HEK293 (cell line): Measurements from ENCODE around the gene KCNB1.

Source experiments
- BCL11B ChIP-seq: fragments of 450-650 bp; formaldehyde crosslinking; IDR thresholded peaks from 2 replicates; pipeline ENCODE4 v1.5.1; 2016; ENCODE audit warnings: low read depth, missing biosample characterization, missing genetic modification characterization
- KLF1 ChIP-seq: fragments of 450-650 bp; formaldehyde crosslinking; IDR thresholded peaks from 2 replicates; pipeline ENCODE4 v1.5.1; 2016; ENCODE audit warnings: missing biosample characterization, missing genetic modification characterization
- RBAK ChIP-seq: fragments of 450-650 bp; formaldehyde crosslinking; IDR thresholded peaks from 2 replicates; pipeline ENCODE4 v1.5.1; 2016; ENCODE audit warnings: missing biosample characterization, missing genetic modification characterization
- SETDB1 ChIP-seq: IDR thresholded peaks from one replicate; pipeline ENCODE4 v1.6.1; 2017; ENCODE audit warnings: mild to moderate bottlenecking, low read length, moderate library complexity, mixed read lengths; ENCODE audit not compliant: insufficient read length
- ZBTB20 ChIP-seq: fragments of 450-650 bp; formaldehyde crosslinking; IDR thresholded peaks from 2 replicates; pipeline ENCODE4 v1.5.1; 2016; ENCODE audit warnings: missing biosample characterization, missing genetic modification characterization
- ZEB2 ChIP-seq: fragments of 450-650 bp; formaldehyde crosslinking; IDR thresholded peaks from 2 replicates; pipeline ENCODE4 v1.5.1; 2016; ENCODE audit warnings: missing biosample characterization, missing genetic modification characterization
- ZNF112 ChIP-seq: fragments of 450-650 bp; formaldehyde crosslinking; IDR thresholded peaks from 2 replicates; pipeline ENCODE4 v1.5.0; 2017; ENCODE audit warnings: missing biosample characterization, missing genetic modification characterization
- ZNF114 ChIP-seq: fragments of 450-650 bp; formaldehyde crosslinking; IDR thresholded peaks from 2 replicates; pipeline ENCODE4 v1.5.0; 2017; ENCODE audit warnings: missing biosample characterization, missing genetic modification characterization
- ZNF132 ChIP-seq: fragments of 450-650 bp; formaldehyde crosslinking; IDR thresholded peaks from 2 replicates; pipeline ENCODE4 v1.5.1; 2017; ENCODE audit warnings: missing biosample characterization, missing genetic modification characterization, borderline replicate concordance
- ZNF19 ChIP-seq: fragments of 450-650 bp; formaldehyde crosslinking; IDR thresholded peaks from 2 replicates; pipeline ENCODE4; 2016; ENCODE audit warnings: missing biosample characterization, missing genetic modification characterization, low read depth
- ZNF221 ChIP-seq: fragments of 450-650 bp; formaldehyde crosslinking; IDR thresholded peaks from 2 replicates; pipeline ENCODE4 v1.5.1; 2017; ENCODE audit warnings: missing biosample characterization, missing genetic modification characterization, borderline replicate concordance
- ZNF239 ChIP-seq: fragments of 450-650 bp; formaldehyde crosslinking; IDR thresholded peaks from 2 replicates; pipeline ENCODE4 v1.5.1; 2016; ENCODE audit warnings: missing biosample characterization, missing genetic modification characterization
- ZNF324 ChIP-seq: fragments of 450-650 bp; formaldehyde crosslinking; IDR thresholded peaks from 2 replicates; pipeline ENCODE4 v1.5.1; 2016; ENCODE audit warnings: missing biosample characterization, missing genetic modification characterization
- ZNF354C ChIP-seq: fragments of 450-650 bp; formaldehyde crosslinking; IDR thresholded peaks from 2 replicates; pipeline ENCODE4 v1.5.1; 2016; ENCODE audit warnings: missing biosample characterization, missing genetic modification characterization, low read depth, borderline replicate concordance
- ZNF391 ChIP-seq: fragments of 450-650 bp; formaldehyde crosslinking; IDR thresholded peaks from 2 replicates; pipeline ENCODE4 v1.5.1; 2016; ENCODE audit warnings: low read depth, missing biosample characterization, missing genetic modification characterization, borderline replicate concordance
- ZNF416 ChIP-seq: fragments of 450-650 bp; formaldehyde crosslinking; IDR thresholded peaks from 2 replicates; pipeline ENCODE4 v1.5.1; 2016; ENCODE audit warnings: missing biosample characterization, missing genetic modification characterization
- ZNF433 ChIP-seq: fragments of 450-650 bp; formaldehyde crosslinking; IDR thresholded peaks from 2 replicates; pipeline ENCODE4 v1.5.1; 2016; ENCODE audit warnings: missing biosample characterization, missing genetic modification characterization, low read depth
- ZNF530 ChIP-seq: fragments of 450-650 bp; formaldehyde crosslinking; IDR thresholded peaks from 2 replicates; pipeline ENCODE4 v1.5.1; 2016; ENCODE audit warnings: low read depth, missing biosample characterization, missing genetic modification characterization
- ZNF660 ChIP-seq: fragments of 450-650 bp; IDR thresholded peaks from 2 replicates; pipeline ENCODE4 v1.5.1; 2018; ENCODE audit warnings: missing biosample characterization, mild to moderate bottlenecking, missing genetic modification characterization
- ZNF76 ChIP-seq: fragments of 450-650 bp; formaldehyde crosslinking; IDR thresholded peaks from 2 replicates; pipeline ENCODE4; 2016; ENCODE audit warnings: low read depth, missing biosample characterization, missing genetic modification characterization, borderline replicate concordance
- ZNF791 ChIP-seq: fragments of 450-650 bp; formaldehyde crosslinking; IDR thresholded peaks from 2 replicates; pipeline ENCODE4 v1.5.1; 2016; ENCODE audit warnings: missing biosample characterization, missing genetic modification characterization
- ZSCAN16 ChIP-seq: fragments of 450-650 bp; formaldehyde crosslinking; IDR thresholded peaks from 2 replicates; pipeline ENCODE4 v1.5.1; 2016; ENCODE audit warnings: missing biosample characterization, missing genetic modification characterization
- TF ChIP-seq, protein P1 (sequence below): fragments of 450-650 bp; IDR thresholded peaks from 2 replicates; pipeline ENCODE4 v1.5.1; 2018; ENCODE audit warnings: missing biosample characterization, mild to moderate bottlenecking, missing genetic modification characterization
- TF ChIP-seq, protein P2 (sequence below): fragments of 450-650 bp; formaldehyde crosslinking; IDR thresholded peaks from 2 replicates; pipeline ENCODE4 v1.5.1; 2017; ENCODE audit warnings: missing biosample characterization, missing genetic modification characterization
- TF ChIP-seq, protein P3 (sequence below): fragments of 450-650 bp; formaldehyde crosslinking; IDR thresholded peaks from 2 replicates; pipeline ENCODE4 v1.5.1; 2016; ENCODE audit warnings: missing biosample characterization, missing genetic modification characterization
- TF ChIP-seq, protein P4 (sequence below): fragments of 450-650 bp; formaldehyde crosslinking; IDR thresholded peaks from 2 replicates; pipeline ENCODE4 v1.5.1; 2016; ENCODE audit warnings: missing biosample characterization, missing genetic modification characterization
- TF ChIP-seq, protein P5 (sequence below): fragments of 450-650 bp; formaldehyde crosslinking; IDR thresholded peaks from 2 replicates; pipeline ENCODE4 v1.5.1; 2016; ENCODE audit warnings: missing biosample characterization, missing genetic modification characterization
- TF ChIP-seq, protein P6 (sequence below): fragments of 450-650 bp; formaldehyde crosslinking; IDR thresholded peaks from 2 replicates; pipeline ENCODE4 v1.5.1; 2016; ENCODE audit warnings: missing biosample characterization, missing genetic modification characterization

The KCNB1 gene

DNA sequence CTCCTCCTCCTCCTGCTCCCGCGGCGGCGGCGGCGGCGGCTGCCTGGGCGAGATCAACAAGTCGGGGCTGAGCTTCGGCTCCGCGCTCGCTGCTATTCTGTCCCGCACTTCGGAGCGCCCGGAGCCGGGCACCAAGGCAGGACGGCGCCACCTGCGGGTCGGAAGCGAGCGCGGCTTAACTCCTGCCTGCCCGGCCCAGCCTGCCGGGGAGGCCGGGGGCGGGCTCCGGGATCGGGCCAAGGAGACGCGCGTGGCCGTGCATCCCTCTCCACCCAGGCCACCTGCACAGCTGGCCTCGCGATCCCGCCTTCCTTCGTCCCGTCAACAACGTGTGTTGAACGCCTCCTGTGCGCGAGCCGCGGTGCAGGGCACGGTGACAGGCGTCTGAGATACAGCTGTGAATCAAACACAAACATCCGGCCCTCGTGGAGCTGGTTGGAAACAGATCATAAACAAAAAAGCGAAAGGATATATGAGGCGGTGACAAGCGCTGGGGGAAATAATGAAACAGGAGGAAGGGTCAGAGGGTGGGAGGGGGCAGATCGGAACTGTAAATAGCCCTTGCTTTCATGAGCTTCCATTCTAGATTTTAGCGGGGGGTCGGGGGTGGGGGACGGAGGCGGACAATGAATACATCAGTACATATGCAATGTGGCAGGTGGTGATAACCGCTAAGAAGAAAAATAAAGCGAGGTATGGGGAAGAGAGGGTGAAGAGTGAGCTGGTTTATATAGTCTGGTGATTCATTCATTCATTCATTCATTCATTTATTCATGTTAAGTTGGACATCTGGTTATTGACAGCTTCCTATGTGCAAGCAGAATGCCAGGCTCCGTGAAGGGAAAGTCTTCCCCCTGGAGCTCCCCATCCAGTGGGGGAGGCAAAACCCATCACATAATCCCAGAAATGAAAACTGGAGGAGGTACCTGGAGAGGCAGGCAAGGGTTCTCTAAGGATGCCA, 2.0 kb upstream of the KCNB1 start (continued):
- TF ChIP-seq ZNF112 (no peak), ZNF791 (tag by site-specific recombination) (no peak), ZNF530 (tag by site-specific recombination) (no peak), ZNF433 (tag by site-specific recombination) (no peak), BCL11B (tag by site-specific recombination) (no peak), ZNF132 (tag by site-specific recombination) (no peak), ZNF19 (tag by site-specific recombination) (no peak), RBAK (no peak), ZNF114 (tag by site-specific recombination) (no peak), SETDB1 (no peak), ZNF391 (tag by site-specific recombination) (peak; percentile 41; the same call in 1 of the 2 replicates), ZNF324 (tag by site-specific recombination) (no peak; the same call in 1 of the 2 replicates), ZSCAN16 (tag by site-specific recombination) (no peak), ZNF221 (tag by site-specific recombination) (0 out of 2 replicates have a peak, but pooled peaks have one; percentile 35), ZNF416 (tag by site-specific recombination) (no peak), ZNF660 (0 out of 2 replicates have a peak, but pooled peaks have one; percentile 58), ZNF239 (tag by site-specific recombination) (no peak), ZEB2 (tag by site-specific recombination) (peak; percentile 81), ZBTB20 (tag by site-specific recombination) (peak; percentile 36), ZNF354C (tag by site-specific recombination) (no peak), KLF1 (tag by site-specific recombination) (no peak), ZNF76 (tag by site-specific recombination) (0 out of 2 replicates have a peak, but pooled peaks have one; percentile 25)
- TF ChIP-seq, protein P1, sequence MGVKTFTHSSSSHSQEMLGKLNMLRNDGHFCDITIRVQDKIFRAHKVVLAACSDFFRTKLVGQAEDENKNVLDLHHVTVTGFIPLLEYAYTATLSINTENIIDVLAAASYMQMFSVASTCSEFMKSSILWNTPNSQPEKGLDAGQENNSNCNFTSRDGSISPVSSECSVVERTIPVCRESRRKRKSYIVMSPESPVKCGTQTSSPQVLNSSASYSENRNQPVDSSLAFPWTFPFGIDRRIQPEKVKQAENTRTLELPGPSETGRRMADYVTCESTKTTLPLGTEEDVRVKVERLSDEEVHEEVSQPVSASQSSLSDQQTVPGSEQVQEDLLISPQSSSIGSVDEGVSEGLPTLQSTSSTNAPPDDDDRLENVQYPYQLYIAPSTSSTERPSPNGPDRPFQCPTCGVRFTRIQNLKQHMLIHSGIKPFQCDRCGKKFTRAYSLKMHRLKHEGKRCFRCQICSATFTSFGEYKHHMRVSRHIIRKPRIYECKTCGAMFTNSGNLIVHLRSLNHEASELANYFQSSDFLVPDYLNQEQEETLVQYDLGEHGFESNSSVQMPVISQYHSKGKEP (tag by site-specific recombination), result no peak
- TF ChIP-seq, protein P2, sequence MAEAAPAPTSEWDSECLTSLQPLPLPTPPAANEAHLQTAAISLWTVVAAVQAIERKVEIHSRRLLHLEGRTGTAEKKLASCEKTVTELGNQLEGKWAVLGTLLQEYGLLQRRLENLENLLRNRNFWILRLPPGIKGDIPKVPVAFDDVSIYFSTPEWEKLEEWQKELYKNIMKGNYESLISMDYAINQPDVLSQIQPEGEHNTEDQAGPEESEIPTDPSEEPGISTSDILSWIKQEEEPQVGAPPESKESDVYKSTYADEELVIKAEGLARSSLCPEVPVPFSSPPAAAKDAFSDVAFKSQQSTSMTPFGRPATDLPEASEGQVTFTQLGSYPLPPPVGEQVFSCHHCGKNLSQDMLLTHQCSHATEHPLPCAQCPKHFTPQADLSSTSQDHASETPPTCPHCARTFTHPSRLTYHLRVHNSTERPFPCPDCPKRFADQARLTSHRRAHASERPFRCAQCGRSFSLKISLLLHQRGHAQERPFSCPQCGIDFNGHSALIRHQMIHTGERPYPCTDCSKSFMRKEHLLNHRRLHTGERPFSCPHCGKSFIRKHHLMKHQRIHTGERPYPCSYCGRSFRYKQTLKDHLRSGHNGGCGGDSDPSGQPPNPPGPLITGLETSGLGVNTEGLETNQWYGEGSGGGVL (tag by site-specific recombination), result peak; percentile 23; the same call in 1 of the 2 replicates
- TF ChIP-seq, protein P3, sequence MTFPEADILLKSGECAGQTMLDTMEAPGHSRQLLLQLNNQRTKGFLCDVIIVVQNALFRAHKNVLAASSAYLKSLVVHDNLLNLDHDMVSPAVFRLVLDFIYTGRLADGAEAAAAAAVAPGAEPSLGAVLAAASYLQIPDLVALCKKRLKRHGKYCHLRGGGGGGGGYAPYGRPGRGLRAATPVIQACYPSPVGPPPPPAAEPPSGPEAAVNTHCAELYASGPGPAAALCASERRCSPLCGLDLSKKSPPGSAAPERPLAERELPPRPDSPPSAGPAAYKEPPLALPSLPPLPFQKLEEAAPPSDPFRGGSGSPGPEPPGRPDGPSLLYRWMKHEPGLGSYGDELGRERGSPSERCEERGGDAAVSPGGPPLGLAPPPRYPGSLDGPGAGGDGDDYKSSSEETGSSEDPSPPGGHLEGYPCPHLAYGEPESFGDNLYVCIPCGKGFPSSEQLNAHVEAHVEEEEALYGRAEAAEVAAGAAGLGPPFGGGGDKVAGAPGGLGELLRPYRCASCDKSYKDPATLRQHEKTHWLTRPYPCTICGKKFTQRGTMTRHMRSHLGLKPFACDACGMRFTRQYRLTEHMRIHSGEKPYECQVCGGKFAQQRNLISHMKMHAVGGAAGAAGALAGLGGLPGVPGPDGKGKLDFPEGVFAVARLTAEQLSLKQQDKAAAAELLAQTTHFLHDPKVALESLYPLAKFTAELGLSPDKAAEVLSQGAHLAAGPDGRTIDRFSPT (tag by site-specific recombination), result peak; percentile 58; the same call in 1 of the 2 replicates
- TF ChIP-seq, protein P4, sequence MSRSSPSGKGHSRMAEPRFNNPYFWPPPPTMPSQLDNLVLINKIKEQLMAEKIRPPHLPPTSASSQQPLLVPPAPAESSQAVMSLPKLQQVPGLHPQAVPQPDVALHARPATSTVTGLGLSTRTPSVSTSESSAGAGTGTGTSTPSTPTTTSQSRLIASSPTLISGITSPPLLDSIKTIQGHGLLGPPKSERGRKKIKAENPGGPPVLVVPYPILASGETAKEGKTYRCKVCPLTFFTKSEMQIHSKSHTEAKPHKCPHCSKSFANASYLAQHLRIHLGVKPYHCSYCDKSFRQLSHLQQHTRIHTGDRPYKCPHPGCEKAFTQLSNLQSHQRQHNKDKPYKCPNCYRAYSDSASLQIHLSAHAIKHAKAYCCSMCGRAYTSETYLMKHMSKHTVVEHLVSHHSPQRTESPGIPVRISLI (tag by site-specific recombination), result no peak
- TF ChIP-seq, protein P5, sequence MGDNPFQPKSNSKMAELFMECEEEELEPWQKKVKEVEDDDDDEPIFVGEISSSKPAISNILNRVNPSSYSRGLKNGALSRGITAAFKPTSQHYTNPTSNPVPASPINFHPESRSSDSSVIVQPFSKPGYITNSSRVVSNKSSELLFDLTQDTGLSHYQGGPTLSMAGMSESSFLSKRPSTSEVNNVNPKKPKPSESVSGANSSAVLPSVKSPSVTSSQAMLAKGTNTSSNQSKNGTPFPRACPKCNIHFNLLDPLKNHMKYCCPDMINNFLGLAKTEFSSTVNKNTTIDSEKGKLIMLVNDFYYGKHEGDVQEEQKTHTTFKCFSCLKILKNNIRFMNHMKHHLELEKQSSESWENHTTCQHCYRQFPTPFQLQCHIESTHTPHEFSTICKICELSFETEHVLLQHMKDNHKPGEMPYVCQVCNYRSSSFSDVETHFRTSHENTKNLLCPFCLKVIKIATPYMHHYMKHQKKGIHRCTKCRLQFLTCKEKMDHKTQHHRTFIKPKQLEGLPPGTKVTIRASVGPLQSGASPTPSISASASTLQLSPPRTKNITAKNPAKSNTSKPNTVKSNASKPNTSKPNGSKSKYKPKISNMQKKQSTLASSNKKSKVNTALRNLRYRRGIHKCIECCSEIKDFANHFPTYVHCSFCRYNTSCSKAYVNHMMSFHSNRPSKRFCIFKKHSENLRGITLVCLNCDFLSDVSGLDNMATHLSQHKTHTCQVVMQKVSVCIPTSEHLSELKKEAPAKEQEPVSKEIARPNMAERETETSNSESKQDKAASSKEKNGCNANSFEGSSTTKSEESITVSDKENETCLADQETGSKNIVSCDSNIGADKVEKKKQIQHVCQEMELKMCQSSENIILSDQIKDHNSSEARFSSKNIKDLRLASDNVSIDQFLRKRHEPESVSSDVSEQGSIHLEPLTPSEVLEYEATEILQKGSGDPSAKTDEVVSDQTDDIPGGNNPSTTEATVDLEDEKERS (tag by site-specific recombination), result no peak
- TF ChIP-seq, protein P6, sequence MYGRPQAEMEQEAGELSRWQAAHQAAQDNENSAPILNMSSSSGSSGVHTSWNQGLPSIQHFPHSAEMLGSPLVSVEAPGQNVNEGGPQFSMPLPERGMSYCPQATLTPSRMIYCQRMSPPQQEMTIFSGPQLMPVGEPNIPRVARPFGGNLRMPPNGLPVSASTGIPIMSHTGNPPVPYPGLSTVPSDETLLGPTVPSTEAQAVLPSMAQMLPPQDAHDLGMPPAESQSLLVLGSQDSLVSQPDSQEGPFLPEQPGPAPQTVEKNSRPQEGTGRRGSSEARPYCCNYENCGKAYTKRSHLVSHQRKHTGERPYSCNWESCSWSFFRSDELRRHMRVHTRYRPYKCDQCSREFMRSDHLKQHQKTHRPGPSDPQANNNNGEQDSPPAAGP (tag by site-specific recombination), result peak; percentile 39; the same call in 1 of the 2 replicates
